OCI-LY7 (cell line): ENCODE results near the gene WDR70.

Source experiments
- CTCF ChIP-seq: fragments of 200-600 bp; sonication (generic); conservative IDR thresholded peaks from 2 replicates; pipeline ENCODE4 v1.5.1; 2014; ENCODE audit warnings: mild to moderate bottlenecking, antibody characterized with exemption, low read length, moderate library complexity, mixed read lengths
- EZH2phosphoT487 ChIP-seq: fragments of 200-600 bp; sonication (generic); IDR thresholded peaks from 2 replicates; pipeline ENCODE4 v1.6.1; 2018; ENCODE audit warnings: low read depth, borderline replicate concordance, mild to moderate bottlenecking, mixed run types, antibody characterized with exemption, low read length, moderate library complexity, mixed read lengths

DNA sequence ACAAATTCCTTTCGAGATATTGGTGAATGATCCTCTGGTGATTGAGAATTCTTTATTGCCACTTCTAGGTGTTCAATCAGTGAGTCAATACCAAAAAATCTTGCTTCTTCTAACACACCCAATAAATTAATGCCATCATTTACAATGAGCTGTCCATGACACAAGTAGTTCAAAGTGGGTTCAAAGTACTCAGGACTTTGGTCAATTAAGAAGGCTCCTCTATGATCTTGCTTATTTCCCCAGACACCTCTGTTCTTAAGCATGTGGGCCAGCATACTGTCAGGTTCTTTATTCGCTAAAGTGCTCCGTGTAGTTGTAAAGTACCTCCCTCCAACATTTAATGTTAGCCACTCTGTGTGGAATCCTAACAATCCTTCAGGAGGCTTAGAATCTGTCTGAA is 127.1 kb downstream of the WDR70 start:
- TF ChIP-seq CTCF (no peak), EZH2phosphoT487 (no peak)
